ENCODE results near the gene CAMK4. TPM values are rescaled to one million over a fixed set of nuclear protein-coding genes. Genes with fewer than 3 reads are reported as not detected.

Gene CAMK4
- total RNA-seq, 1 experiment from 2014 or later, result not detected

- Histone ChIP-seq H3K9me3 (ENCODE audit: insufficient read depth, low read depth) (no peaks in the 10 kb centered on the region), H3K27me3 (ENCODE audit: insufficient read depth, low read depth) (no peaks in the 10 kb centered on the region), H3K9me2 (ENCODE audit: insufficient read depth) (no peaks in the 10 kb centered on the region), H3K4me2 (no peak overlapping the region), H3F3A (ENCODE audit: insufficient read depth, low read depth) (no peaks in the 10 kb centered on the region), H3K79me2 (ENCODE audit: low read depth) (no peaks in the 10 kb centered on the region), H3K4me3 (no peak overlapping the region), H3K4me1 (replicated peaks; ENCODE audit: insufficient read depth) (no peaks in the 10 kb centered on the region), H2AFZ (no peak overlapping the region), H3K36me3 (ENCODE audit: low read depth) (no peaks in the 10 kb centered on the region), H4K20me1 (ENCODE audit: insufficient read depth) (no peaks in the 10 kb centered on the region), H3K27ac (no peak overlapping the region)
- ChIA-PET CTCF (no interaction called here), POLR2A (ENCODE audit: unreplicated experiment) (no interaction called here)
- no peak for DNase-seq
- BruUV-seq (replicated peaks), result no TSS peak
- TF ChIP-seq CTCF (conservative IDR thresholded peaks at IDR 0.05), result no peak
- no peak for TF ChIP-seq EZH2 (IDR thresholded peaks at IDR 0.05; ENCODE audit: low read depth)
- intact Hi-C loops (cut with micrococcal nuclease; ENCODE audit: unreplicated experiment), result no loop called here
Measured at GRCh38 chr5:111454198-111454622, 230.0 kb downstream of the CAMK4 start.

GRCh38 chr5:111454776-111455175, 230.6 kb downstream of the CAMK4 start:
- Histone ChIP-seq H4K20me1 (ENCODE audit: insufficient read depth) (no peaks in the 10 kb centered on the region), H3K36me3 (ENCODE audit: low read depth) (no peaks in the 10 kb centered on the region), H3K4me1 (replicated peaks; ENCODE audit: insufficient read depth) (no peaks in the 10 kb centered on the region), H3K4me3 (no peak overlapping the region), H3K4me2 (no peak overlapping the region), H2AFZ (no peak overlapping the region), H3K9me2 (ENCODE audit: insufficient read depth) (no peaks in the 10 kb centered on the region), H3K27ac (no peak overlapping the region), H3K9me3 (ENCODE audit: insufficient read depth, low read depth) (no peaks in the 10 kb centered on the region), H3K79me2 (ENCODE audit: low read depth) (no peaks in the 10 kb centered on the region), H3K27me3 (ENCODE audit: insufficient read depth, low read depth) (no peaks in the 10 kb centered on the region), H3F3A (ENCODE audit: insufficient read depth, low read depth) (no peaks in the 10 kb centered on the region)
- CTCF ChIA-PET, result no interaction called here
- POLR2A ChIA-PET (ENCODE audit: unreplicated experiment), result no interaction called here
- TF ChIP-seq CTCF (conservative IDR thresholded peaks at IDR 0.05) (no peak), EZH2 (IDR thresholded peaks at IDR 0.05; ENCODE audit: low read depth) (no peak)
- intact Hi-C loops (cut with micrococcal nuclease; ENCODE audit: unreplicated experiment), result no loop called here
- no TSS peak for BruUV-seq (replicated peaks)
- no peak for DNase-seq

DNA sequence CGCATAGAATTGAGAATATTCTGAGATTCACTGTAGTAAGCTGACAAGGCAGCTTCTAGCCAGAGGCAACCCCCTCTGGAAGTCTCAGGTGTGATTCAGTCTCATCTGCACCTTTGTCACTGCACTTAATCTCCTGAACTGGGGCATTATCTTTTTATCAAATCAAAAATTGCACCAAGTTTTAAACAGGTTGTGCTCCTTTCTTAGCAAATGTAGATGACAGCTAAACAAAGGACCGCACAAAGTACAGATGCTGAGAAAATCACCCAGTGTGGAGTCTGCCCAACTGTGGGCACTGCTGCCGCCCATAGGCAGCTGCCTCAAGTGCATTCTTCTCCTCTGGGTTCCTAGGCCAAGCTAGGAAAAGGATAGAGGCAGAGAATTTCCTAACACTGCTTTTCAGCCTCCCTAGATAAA, 237.1 kb downstream of the CAMK4 start:
- Histone ChIP-seq H3K4me1 (replicated peaks; ENCODE audit: insufficient read depth) (no peaks in the 10 kb centered on the region), H3K27ac (no peak overlapping the region), H3K9me3 (ENCODE audit: insufficient read depth, low read depth) (no peaks in the 10 kb centered on the region), H3K4me3 (no peak overlapping the region), H3F3A (ENCODE audit: insufficient read depth, low read depth) (no peaks in the 10 kb centered on the region), H3K9me2 (ENCODE audit: insufficient read depth) (no peaks in the 10 kb centered on the region), H3K36me3 (ENCODE audit: low read depth) (no peaks in the 10 kb centered on the region), H2AFZ (no peak overlapping the region), H3K79me2 (ENCODE audit: low read depth) (no peaks in the 10 kb centered on the region), H3K4me2 (no peak overlapping the region), H4K20me1 (ENCODE audit: insufficient read depth) (no peaks in the 10 kb centered on the region), H3K27me3 (ENCODE audit: insufficient read depth, low read depth) (no peaks in the 10 kb centered on the region)
- TF ChIP-seq EZH2 (IDR thresholded peaks at IDR 0.05; ENCODE audit: low read depth), result no peak
- no peak for TF ChIP-seq CTCF (conservative IDR thresholded peaks at IDR 0.05)
- no peak for DNase-seq
- ChIA-PET POLR2A (ENCODE audit: unreplicated experiment) (no interaction called here), CTCF (no interaction called here)
- intact Hi-C loops (cut with micrococcal nuclease; ENCODE audit: unreplicated experiment), result no loop called here
- no TSS peak for BruUV-seq (replicated peaks)

Measured in PC-9 (cell line).